SIG-M5 treated with dmso at 0.1 percent for 504 hours (cell line): Measurements from ENCODE around the gene DPF1.
"Not testable (repeated sequence)": the region's sequence is repeated elsewhere in the genome, so short reads cannot be mapped to it uniquely, and the experiment has no call there.

ENCODE experiments used
- DNase-seq: peaks from one replicate; lab custom pipeline; 2025; ENCODE audit not compliant: unreplicated experiment; lab: John Stamatoyannopoulos, UW

Gene DPF1

GRCh38 chr19:38224014-38224862 lies at the start of gene DPF1:
DPF1 (minus strand) TSS chr19:38224222; CDS start chr19:38224142, 80 bp downstream.
- peak; percentile 60 for DNase-seq

GRCh38 chr19:38273499-38273898 lies 49.5 kb upstream of the DPF1 start:
- DNase-seq = no peak

GRCh38 chr19:38270587-38271167 lies 46.7 kb upstream of the DPF1 start:
- DNase-seq = no peak

GRCh38 chr19:38268539-38268938 lies 44.5 kb upstream of the DPF1 start:
- no peak for DNase-seq

GRCh38 chr19:38267761-38268483 lies 43.9 kb upstream of the DPF1 start:
- DNase-seq = no peak

- no peak for DNase-seq
Observed at GRCh38 chr19:38266981-38267597, 43.1 kb upstream of the DPF1 start.

GRCh38 chr19:38265921-38266429 lies 42.0 kb upstream of the DPF1 start:
- DNase-seq = no peak

GRCh38 chr19:38265213-38265861 lies 41.3 kb upstream of the DPF1 start:
- peak; percentile 21 for DNase-seq

GRCh38 chr19:38264486-38265212 lies 40.6 kb upstream of the DPF1 start, which contains the start of gene SPINT2:
SPINT2 (plus strand) TSS chr19:38264573; CDS start chr19:38264893, 320 bp downstream.
- no peak for DNase-seq

- peak; percentile 54 for DNase-seq
Observed at GRCh38 chr19:38263689-38264485, 39.9 kb upstream of the DPF1 start.

- no peak for DNase-seq
Observed at GRCh38 chr19:38262585-38263268, 38.7 kb upstream of the DPF1 start.

- not testable (repeated sequence) for DNase-seq
Observed at GRCh38 chr19:38261942-38262341, 37.9 kb upstream of the DPF1 start.

GRCh38 chr19:38255383-38256014 lies 31.5 kb upstream of the DPF1 start:
- DNase-seq = no peak

GRCh38 chr19:38253788-38254187 lies 29.8 kb upstream of the DPF1 start:
- DNase-seq = no peak

GRCh38 chr19:38252941-38253691 lies 29.1 kb upstream of the DPF1 start:
- no peak for DNase-seq

GRCh38 chr19:38252385-38252784 lies 28.4 kb upstream of the DPF1 start:
- DNase-seq = no peak

- DNase-seq = no peak
Observed at GRCh38 chr19:38251564-38252051, 27.6 kb upstream of the DPF1 start.
